Endothelial cell of umbilical vein (primary cell): Measurements from ENCODE around the gene ANKHD1. TPM values are rescaled to one million over a fixed set of nuclear protein-coding genes. Genes with fewer than 3 reads are reported as not detected.

ENCODE experiments used
- BruUV-seq: library from RNA; stranded (reverse); fragments of 400-500 nt; replicated peaks from 2 replicates; lab custom pipeline; 2021; lab: Mats Ljungman, UMichigan
- CTCF ChIA-PET: fragments of 300-600, 350-600 bp; sonication (Branson Sonifier 250); formaldehyde crosslinking; loops from one replicate; lab custom pipeline; 2021; ENCODE audit warnings: antibody characterized with exemption, inconsistent platforms; lab: Charles Lee
- POLR2A ChIA-PET: fragments of 300-600, 350-600 bp; sonication (Branson Sonifier 250); formaldehyde crosslinking; loops from one replicate; lab custom pipeline; 2021; ENCODE audit warnings: antibody characterized with exemption, inconsistent platforms; lab: Charles Lee
- DNase-seq: peaks from one replicate; pipeline ENCODE4 v3.0.0-alpha.2; 2011; ENCODE audit warnings: low read depth, low spot score
- FAIRE-seq: peaks from 2 replicates; lab custom pipeline; 2011; peaks lifted over from hg19 to GRCh38; lab: Jason Lieb, UNC
- H2AFZ ChIP-seq: 2 replicates; pipeline ENCODE4 v1.6.0; 2012; ENCODE audit warnings: low read depth, low read length, control low read depth, inconsistent platforms
- H3K27ac ChIP-seq: 2 replicates; pipeline ENCODE4 v1.5.1; 2011; ENCODE audit warnings: low read depth, mild to moderate bottlenecking, control low read depth, low read length, moderate library complexity; ENCODE audit not compliant: insufficient read depth
- H3K27me3 ChIP-seq, 2 experiments: 2 replicates each; pipeline versions ENCODE4 v1.6.0 to v1.6.1; 2011; ENCODE audit warnings: low read length in 2 of 2, mixed read lengths in 1 of 2; ENCODE audit not compliant: control insufficient read depth in 2 of 2, insufficient read depth in 2 of 2
- H3K36me3 ChIP-seq, 2 experiments: 2 replicates in 1 of 2; 3 replicates in 1 of 2; pipeline ENCODE4 v1.5.1; 2011; ENCODE audit warnings: low read length in 2 of 2, mild to moderate bottlenecking in 1 of 2, moderate library complexity in 1 of 2; ENCODE audit not compliant: control insufficient read depth in 2 of 2, insufficient read depth in 2 of 2; ENCODE audit errors: extremely low read depth in 1 of 2
- H3K4me1 ChIP-seq: 3 replicates; pipeline ENCODE4 v1.5.1; 2011; ENCODE audit warnings: mild to moderate bottlenecking, low read length; ENCODE audit not compliant: control insufficient read depth, insufficient read depth; ENCODE audit errors: extremely low read depth
- H3K4me2 ChIP-seq: 2 replicates; pipeline ENCODE4 v1.6.1; 2011; ENCODE audit warnings: low read length, control low read depth, mixed read lengths; ENCODE audit not compliant: insufficient read depth
- H3K4me3 ChIP-seq, 3 experiments: fragments of 200-600 bp in 1 of 3; sonication (generic), shearing (Covaris generic) in 1 of 3; replicated peaks in 1 of 3; 2 replicates each; pipeline ENCODE4 v1.5.1; 2011 to 2016; ENCODE audit warnings: control low read depth in 3 of 3, low read length in 3 of 3, mild to moderate bottlenecking in 2 of 3, inconsistent platforms in 1 of 3, low read depth in 1 of 3, moderate library complexity in 1 of 3; ENCODE audit not compliant: insufficient read depth in 1 of 3
- H3K79me2 ChIP-seq: 2 replicates; pipeline ENCODE4 v1.6.0; 2012; ENCODE audit warnings: low read length, inconsistent platforms; ENCODE audit not compliant: control insufficient read depth, insufficient read depth
- H3K9ac ChIP-seq: replicated peaks from 2 replicates; pipeline ENCODE3; 2011; ENCODE audit warnings: low read length, control low read depth; ENCODE audit not compliant: insufficient read depth; ENCODE audit errors: extremely low read depth
- H3K9me1 ChIP-seq: replicated peaks from 3 replicates; pipeline ENCODE4 v1.6.0; 2011; ENCODE audit warnings: mild to moderate bottlenecking, low read length; ENCODE audit not compliant: control insufficient read depth, insufficient read depth; ENCODE audit errors: extremely low read depth
- H3K9me3 ChIP-seq: replicated peaks from 2 replicates; pipeline ENCODE4 v1.5.1; 2012; ENCODE audit warnings: low read length, inconsistent platforms; ENCODE audit not compliant: control insufficient read depth, insufficient read depth
- H4K20me1 ChIP-seq: replicated peaks from 2 replicates; pipeline ENCODE3; 2011; ENCODE audit warnings: mild to moderate bottlenecking, low read length; ENCODE audit not compliant: control insufficient read depth, insufficient read depth; ENCODE audit errors: extremely low read depth
- EZH2 ChIP-seq: IDR thresholded peaks from 2 replicates; pipeline ENCODE4 v1.6.1; 2012; ENCODE audit warnings: borderline replicate concordance, low read depth, mild to moderate bottlenecking, moderate library complexity, low read length, inconsistent platforms; ENCODE audit not compliant: severe bottlenecking
- FOS ChIP-seq: IDR thresholded peaks from 2 replicates; pipeline ENCODE4 v1.6.1; 2011; ENCODE audit warnings: mild to moderate bottlenecking, low read length, moderate library complexity, borderline replicate concordance; ENCODE audit not compliant: insufficient read depth
- GATA2 ChIP-seq: IDR thresholded peaks from 2 replicates; pipeline ENCODE4 v1.7.0; 2011; ENCODE audit warnings: low read depth, mild to moderate bottlenecking, moderate library complexity, mixed read lengths, low read length; ENCODE audit not compliant: insufficient read length, insufficient read depth
- JUN ChIP-seq: IDR thresholded peaks from 2 replicates; pipeline ENCODE4 v1.6.1; 2011; ENCODE audit warnings: borderline replicate concordance, low read depth; ENCODE audit not compliant: insufficient read length, insufficient read depth
- MYC ChIP-seq: IDR thresholded peaks from one replicate; pipeline ENCODE4 v1.6.1; 2011; ENCODE audit warnings: mild to moderate bottlenecking, low read depth, low read length
- POLR2A ChIP-seq: IDR thresholded peaks from 2 replicates; pipeline ENCODE4 v1.6.1; 2012; ENCODE audit warnings: low read depth, mild to moderate bottlenecking, control low read depth, low read length
- POLR2AphosphoS5 ChIP-seq: IDR thresholded peaks from 2 replicates; pipeline ENCODE4 v1.6.1; 2012; ENCODE audit warnings: low read depth, mild to moderate bottlenecking, control low read depth, low read length, moderate library complexity; ENCODE audit not compliant: insufficient read depth
- dilution Hi-C: fragments of 300-500 bp; cut with MboI; formaldehyde crosslinking; loops from one replicate; pipeline ENCODE4 v1.15.0; 2019; ENCODE audit warnings: low sequenced_read_pairs; ENCODE audit not compliant: extremely low pct_ligation_motif_present
- intact Hi-C: fragments of 100-400 bp; cut with micrococcal nuclease; formaldehyde crosslinking; loops from one replicate; pipeline ENCODE4 v1.10.0; 2022
- polyA plus RNA-seq, 4 experiments: library from polyadenylated mRNA; depleted of rRNA in 3 of 4; stranded (reverse) in 3 of 4; unstranded in 1 of 4; fragments of >200 nt; gene quantifications; 2 replicates each; pipeline versions ENCODE4 v1.2.1 to v1.2.3, GENCODE V29; 2011 to 2012; ENCODE audit warnings: missing spikeins in 1 of 4
- total RNA-seq: library from RNA; stranded (reverse); gene quantifications from 2 replicates; pipeline ENCODE4 v1.2.3, GENCODE V29; 2021
- TF ChIP-seq, protein P1 (sequence below): IDR thresholded peaks from 2 replicates; pipeline ENCODE4 v1.6.1; 2011; ENCODE audit not compliant: insufficient read depth, insufficient read length
- TF ChIP-seq, protein P2 (sequence below), 2 donors: IDR thresholded peaks; 1 replicate in 1 of 2; 2 replicates in 1 of 2; pipeline ENCODE4 v1.5.1; 2011; ENCODE audit warnings: low read length in 2 of 2, mild to moderate bottlenecking in 2 of 2, moderate library complexity in 2 of 2, control low read depth in 1 of 2, inconsistent platforms in 1 of 2, low read depth in 1 of 2; ENCODE audit not compliant: insufficient read depth in 1 of 2; ENCODE audit errors: extremely low read depth in 1 of 2

Gene ANKHD1
- total and polyA plus RNA-seq, 2 donors (not counting 3 experiments of a cell fraction or from before 2014, with no cell fraction given) = 56.1 to 87.0 TPM

DNA sequence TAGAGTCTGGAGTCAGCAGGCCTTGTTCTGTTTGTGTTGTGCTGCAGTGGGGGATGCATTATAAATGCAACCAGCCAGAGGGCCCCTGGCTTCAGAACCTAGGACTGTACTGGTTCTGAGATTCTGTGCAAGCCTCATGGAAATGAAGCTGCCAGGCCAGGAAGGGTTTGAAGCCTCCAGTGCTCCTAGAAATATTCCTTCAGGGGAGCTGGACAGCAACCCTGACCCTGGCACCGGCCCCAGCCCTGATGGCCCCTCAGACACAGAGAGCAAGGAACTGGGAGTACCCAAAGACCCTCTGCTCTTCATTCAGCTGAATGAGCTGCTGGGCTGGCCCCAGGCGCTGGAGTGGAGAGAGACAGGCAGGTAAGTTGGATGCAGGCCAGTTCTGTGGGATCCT lies 41.5 kb upstream of the ANKHD1 start, which contains the start of gene SLC4A9:
Gene SLC4A9 (plus strand): TSS at position 94 of the 400 bp plus-strand sequence. CDS start 43 bp downstream, at position 137.
- ChIA-PET POLR2A (no interaction called here), CTCF (interaction anchor here (0.7 to 4.9 kb wide), 11 partner anchors 8 to 360 kb away, joined by 3 to 112 read pairs (median 6); partner anchors contain the start of gene HBEGF)
- Histone ChIP-seq H3K4me2 (no peak within 1 kb of the TSS), H3K27ac (no peak within 1 kb of the TSS), H4K20me1 (no peaks in the 10 kb centered on the region), H3K4me1 (peaks cover 3% of the 10 kb centered on the region), H3K4me3 (no peak within 1 kb of the TSS), H3K79me2 (no peaks in the 10 kb centered on the region), H3K27me3 (no peaks in the 10 kb centered on the region), H3K9me1 (no peaks in the 10 kb centered on the region), H3K9me3 (no peaks in the 10 kb centered on the region), H3K36me3 (no peaks in the 10 kb centered on the region), H3K9ac (no peak within 1 kb of the TSS), H2AFZ (no peak within 1 kb of the TSS)
- intact Hi-C loops = no loop called here
- BruUV-seq = no TSS peak
- FAIRE-seq (no peak), DNase-seq (no peak)
- dilution Hi-C loops = no loop called here
- TF ChIP-seq POLR2A (no peak), MYC (no peak), JUN (no peak), GATA2 (no peak), POLR2AphosphoS5 (no peak), FOS (no peak), EZH2 (no peak)
- TF ChIP-seq, protein P1, sequence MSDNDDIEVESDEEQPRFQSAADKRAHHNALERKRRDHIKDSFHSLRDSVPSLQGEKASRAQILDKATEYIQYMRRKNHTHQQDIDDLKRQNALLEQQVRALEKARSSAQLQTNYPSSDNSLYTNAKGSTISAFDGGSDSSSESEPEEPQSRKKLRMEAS = no peak
- TF ChIP-seq, protein P2, sequence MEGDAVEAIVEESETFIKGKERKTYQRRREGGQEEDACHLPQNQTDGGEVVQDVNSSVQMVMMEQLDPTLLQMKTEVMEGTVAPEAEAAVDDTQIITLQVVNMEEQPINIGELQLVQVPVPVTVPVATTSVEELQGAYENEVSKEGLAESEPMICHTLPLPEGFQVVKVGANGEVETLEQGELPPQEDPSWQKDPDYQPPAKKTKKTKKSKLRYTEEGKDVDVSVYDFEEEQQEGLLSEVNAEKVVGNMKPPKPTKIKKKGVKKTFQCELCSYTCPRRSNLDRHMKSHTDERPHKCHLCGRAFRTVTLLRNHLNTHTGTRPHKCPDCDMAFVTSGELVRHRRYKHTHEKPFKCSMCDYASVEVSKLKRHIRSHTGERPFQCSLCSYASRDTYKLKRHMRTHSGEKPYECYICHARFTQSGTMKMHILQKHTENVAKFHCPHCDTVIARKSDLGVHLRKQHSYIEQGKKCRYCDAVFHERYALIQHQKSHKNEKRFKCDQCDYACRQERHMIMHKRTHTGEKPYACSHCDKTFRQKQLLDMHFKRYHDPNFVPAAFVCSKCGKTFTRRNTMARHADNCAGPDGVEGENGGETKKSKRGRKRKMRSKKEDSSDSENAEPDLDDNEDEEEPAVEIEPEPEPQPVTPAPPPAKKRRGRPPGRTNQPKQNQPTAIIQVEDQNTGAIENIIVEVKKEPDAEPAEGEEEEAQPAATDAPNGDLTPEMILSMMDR (IDR thresholded peaks at IDR 0.05; ENCODE audit: extremely low read depth in 1 of 2, insufficient read depth in 1 of 2, low read depth in 1 of 2, low read length in 2 of 2) = no peak
